ENCODE measurements around the gene DNASE1L3. TPM values are rescaled to one million over a fixed set of nuclear protein-coding genes. Genes with fewer than 3 reads are reported as not detected.

DNASE1L3 gene
- total and polyA plus RNA-seq, 2 experiments from 2014 or later = not detected

- H3K27ac Mint-ChIP-seq = no peak overlapping the region
- H2AFZ ChIP-seq = no peak overlapping the region
Measured at GRCh38 chr3:58206406-58207011, 4.3 kb downstream of the DNASE1L3 start.

More at GRCh38 chr3:58206406-58207011, 4.3 kb downstream of the DNASE1L3 start:
- peaks cover 7% of the 10 kb centered on the region; the same call in 1 of the 2 replicates for H3K9me2 ChIP-seq (ENCODE audit: insufficient read depth)
- no peak overlapping the region for H3K4me2 ChIP-seq
- TF ChIP-seq EZH2phosphoT487 (IDR thresholded peaks at IDR 0.05; ENCODE audit: unreplicated experiment) (no peak), CTCF (conservative IDR thresholded peaks at IDR 0.05; ENCODE audit: low read depth in 2 of 2) (no peak), NANOG (IDR thresholded peaks at IDR 0.05; ENCODE audit: borderline replicate concordance) (no peak), ETS1 (IDR thresholded peaks at IDR 0.05) (no peak), EZH2 (IDR thresholded peaks at IDR 0.05; ENCODE audit: low read depth, unreplicated experiment) (no peak), STAT1 (IDR thresholded peaks at IDR 0.05; ENCODE audit: unreplicated experiment) (no peak), ZNF114 (CRISPR knock-in tag; IDR thresholded peaks at IDR 0.05) (no peak), REST (IDR thresholded peaks at IDR 0.05; ENCODE audit: unreplicated experiment) (no peak), CREB1 (CRISPR knock-in tag; IDR thresholded peaks at IDR 0.05; ENCODE audit: low read depth) (no peak)
- DNase-seq (ENCODE audit: low spot score) = no peak
- H3K9me3 Mint-ChIP-seq = 0 out of 3 replicates have a peak, but pooled peaks cover 4% of the 10 kb centered on the region
- H3K4me3 Mint-ChIP-seq = no peak overlapping the region
- ATAC-seq = no peak
- H3K27ac ChIP-seq (ENCODE audit: low read depth) = no peak overlapping the region
- H3K79me2 ChIP-seq (replicated peaks; ENCODE audit: insufficient read depth) = no peaks in the 10 kb centered on the region
- H3K4me3 ChIP-seq = no peak overlapping the region
- H3K4me1 ChIP-seq (ENCODE audit: insufficient read depth) = no peaks in the 10 kb centered on the region
- peaks cover 3% of the 10 kb centered on the region for H3K27me3 Mint-ChIP-seq (ENCODE audit: insufficient read depth, low read depth, poor library complexity)
- H3K4me1 Mint-ChIP-seq = no peaks in the 10 kb centered on the region
- no peaks in the 10 kb centered on the region for H3F3A ChIP-seq (replicated peaks; ENCODE audit: low read depth)
- H4K20me1 ChIP-seq (replicated peaks; ENCODE audit: insufficient read depth) = no peaks in the 10 kb centered on the region
- no peaks in the 10 kb centered on the region for H3K27me3 ChIP-seq (ENCODE audit: insufficient read depth)
- no peaks in the 10 kb centered on the region for H3K36me3 Mint-ChIP-seq (ENCODE audit: low read depth)
- no peaks in the 10 kb centered on the region for H3K36me3 ChIP-seq (ENCODE audit: insufficient read depth)

Data from GM23338 (cell line).